ENCODE measurements around the gene ANKRD11. TPM values are rescaled to one million over a fixed set of nuclear protein-coding genes. Genes with fewer than 3 reads are reported as not detected.

The ANKRD11 gene
- total RNA-seq, 1 donor, result 80.8 TPM

- no peak for DNase-seq (ENCODE audit: low read depth in 2 of 3, low spot score in 2 of 3)
Measured at GRCh38 chr16:89320782-89321501, 169.4 kb downstream of the ANKRD11 start.

GRCh38 chr16:89319886-89320781 is 170.2 kb downstream of the ANKRD11 start:
- DNase-seq (ENCODE audit: low read depth in 2 of 3, low spot score in 2 of 3), result peak in 2 of 3 donors; percentile 39 to 72

- DNase-seq (ENCODE audit: low read depth in 2 of 3, low spot score in 2 of 3), result no peak
Measured at GRCh38 chr16:89319631-89319885, 170.8 kb downstream of the ANKRD11 start.

- no peak for DNase-seq (ENCODE audit: low read depth in 2 of 3, low spot score in 2 of 3)
Measured at GRCh38 chr16:89318871-89319630, 171.3 kb downstream of the ANKRD11 start.

GRCh38 chr16:89318430-89318758 is 172.0 kb downstream of the ANKRD11 start:
- DNase-seq (ENCODE audit: low read depth in 2 of 3, low spot score in 2 of 3), result no peak

- DNase-seq (ENCODE audit: low read depth in 2 of 3, low spot score in 2 of 3), result no peak
Measured at GRCh38 chr16:89317729-89318429, 172.5 kb downstream of the ANKRD11 start.

GRCh38 chr16:89317101-89317671 is 173.2 kb downstream of the ANKRD11 start:
- DNase-seq (ENCODE audit: low read depth in 2 of 3, low spot score in 2 of 3), result no peak

GRCh38 chr16:89316701-89317100 is 173.7 kb downstream of the ANKRD11 start:
- DNase-seq (ENCODE audit: low read depth in 2 of 3, low spot score in 2 of 3), result no peak

GRCh38 chr16:89315791-89316581 is 174.4 kb downstream of the ANKRD11 start:
- DNase-seq (ENCODE audit: low read depth in 2 of 3, low spot score in 2 of 3), result peak; percentile 63 to 93 (median 92)

- DNase-seq (ENCODE audit: low read depth in 2 of 3, low spot score in 2 of 3), result no peak
Measured at GRCh38 chr16:89315271-89315670, 175.1 kb downstream of the ANKRD11 start.

- DNase-seq (ENCODE audit: low read depth in 2 of 3, low spot score in 2 of 3), result no peak
Measured at GRCh38 chr16:89314854-89315253, 175.5 kb downstream of the ANKRD11 start.

- DNase-seq (ENCODE audit: low read depth in 2 of 3, low spot score in 2 of 3), result no peak
Measured at GRCh38 chr16:89314357-89314756, 176.0 kb downstream of the ANKRD11 start.

GRCh38 chr16:89313583-89313982 is 176.8 kb downstream of the ANKRD11 start:
- DNase-seq (ENCODE audit: low read depth in 2 of 3, low spot score in 2 of 3), result no peak

GRCh38 chr16:89312598-89313299 is 177.6 kb downstream of the ANKRD11 start:
- DNase-seq (ENCODE audit: low read depth in 2 of 3, low spot score in 2 of 3), result no peak

GRCh38 chr16:89312194-89312593 is 178.2 kb downstream of the ANKRD11 start:
- DNase-seq (ENCODE audit: low read depth in 2 of 3, low spot score in 2 of 3), result no peak

GRCh38 chr16:89311636-89312035 is 178.7 kb downstream of the ANKRD11 start:
- no peak for DNase-seq (ENCODE audit: low read depth in 2 of 3, low spot score in 2 of 3)

GRCh38 chr16:89309438-89310122 is 180.8 kb downstream of the ANKRD11 start:
- DNase-seq (ENCODE audit: low read depth in 2 of 3, low spot score in 2 of 3), result no peak

Data from hematopoietic multipotent progenitor cell (in vitro differentiated cells).